GM23338 (cell line): ENCODE results near the gene TMCC1. TPM values are rescaled to one million over a fixed set of nuclear protein-coding genes. Genes with fewer than 3 reads are reported as not detected.

Experiments
- ATAC-seq: fragments of 200-7000 bp; cut with Tn5 transposase; 3 replicates; pipeline ENCODE4 v1.9.1; 2020
- DNase-seq: peaks from one replicate; pipeline ENCODE4 v3.0.0-alpha.2; 2015; ENCODE audit warnings: low spot score
- H2AFZ ChIP-seq: fragments of 200-600 bp; sonication (generic); 2 replicates; pipeline ENCODE4 v1.8.0; 2016; ENCODE audit warnings: antibody characterized with exemption, mild to moderate bottlenecking, moderate library complexity
- H3F3A ChIP-seq: fragments of 200-600 bp; sonication (generic); replicated peaks from 2 replicates; pipeline ENCODE4 v1.8.0; 2017; ENCODE audit warnings: antibody characterized with exemption, mixed run types, low read depth
- H3K27ac ChIP-seq: fragments of 200-600 bp; sonication (generic); 2 replicates; pipeline ENCODE4 v1.6.1; 2016; ENCODE audit warnings: low read depth
- H3K27me3 ChIP-seq: fragments of 200-600 bp; sonication (generic); 2 replicates; pipeline ENCODE4 v1.8.0; 2016; ENCODE audit warnings: mild to moderate bottlenecking, mixed run types, moderate library complexity; ENCODE audit not compliant: insufficient read depth
- H3K36me3 ChIP-seq: fragments of 200-600 bp; sonication (generic); 2 replicates; pipeline ENCODE4 v1.8.0; 2016; ENCODE audit warnings: mild to moderate bottlenecking; ENCODE audit not compliant: insufficient read depth
- H3K4me1 ChIP-seq: fragments of 200-600 bp; sonication (generic); 2 replicates; pipeline ENCODE4 v1.8.0; 2016; ENCODE audit warnings: mild to moderate bottlenecking, moderate library complexity; ENCODE audit not compliant: insufficient read depth
- H3K4me2 ChIP-seq: fragments of 200-600 bp; sonication (generic); 2 replicates; pipeline ENCODE4 v1.7.1; 2017; ENCODE audit warnings: mixed run types
- H3K4me3 ChIP-seq: fragments of 200-600 bp; sonication (generic); 2 replicates; pipeline ENCODE4 v1.6.1; 2016; ENCODE audit warnings: mixed run types
- H3K79me2 ChIP-seq: fragments of 200-600 bp; sonication (generic); replicated peaks from 2 replicates; pipeline ENCODE4 v1.8.0; 2017; ENCODE audit warnings: mild to moderate bottlenecking; ENCODE audit not compliant: insufficient read depth
- H3K9me2 ChIP-seq: fragments of 200-600 bp; sonication (generic); 2 replicates; pipeline ENCODE4 v1.8.0; 2017; ENCODE audit not compliant: insufficient read depth
- H4K20me1 ChIP-seq: fragments of 200-600 bp; sonication (generic); replicated peaks from 2 replicates; pipeline ENCODE4 v1.8.0; 2017; ENCODE audit warnings: mild to moderate bottlenecking; ENCODE audit not compliant: insufficient read depth
- H3K27ac Mint-ChIP-seq: 2 replicates; pipeline ENCODE4 v1.8.0; 2020; ENCODE audit warnings: inconsistent platforms, mild to moderate bottlenecking, moderate library complexity, mixed read lengths
- H3K27me3 Mint-ChIP-seq: 3 replicates; pipeline ENCODE4 v1.8.0; 2022; ENCODE audit warnings: low read depth, mild to moderate bottlenecking, moderate library complexity, mixed read lengths, inconsistent platforms; ENCODE audit not compliant: insufficient read depth, poor library complexity
- H3K36me3 Mint-ChIP-seq: 3 replicates; pipeline ENCODE4 v1.8.0; 2021; ENCODE audit warnings: low read depth, mild to moderate bottlenecking, inconsistent platforms, moderate library complexity, mixed read lengths
- H3K4me1 Mint-ChIP-seq: 3 replicates; pipeline ENCODE4 v1.8.0; 2020; ENCODE audit warnings: mild to moderate bottlenecking, inconsistent platforms, mixed read lengths
- H3K4me3 Mint-ChIP-seq: 3 replicates; pipeline ENCODE4 v1.8.0; 2021; ENCODE audit warnings: moderate library complexity, mild to moderate bottlenecking, inconsistent platforms, mixed read lengths
- H3K9me3 Mint-ChIP-seq: 3 replicates; pipeline ENCODE4 v1.8.0; 2020; ENCODE audit warnings: moderate library complexity, mild to moderate bottlenecking, inconsistent platforms, mixed read lengths
- CREB1 ChIP-seq: fragments of 250-450 bp; sonication (Bioruptor Pico); IDR thresholded peaks from 2 replicates; pipeline ENCODE4 v1.5.0; 2020; ENCODE audit warnings: low read depth, mild to moderate bottlenecking, moderate library complexity
- CTCF ChIP-seq, 2 experiments: fragments of 200-600 bp in 1 of 2; sonication (generic) in 1 of 2; conservative IDR thresholded peaks; 2 replicates each; pipeline versions ENCODE4 v1.5.1 to v1.6.1; 2016 to 2017; ENCODE audit warnings: antibody characterized with exemption in 2 of 2, low read depth in 2 of 2, mild to moderate bottlenecking in 2 of 2, moderate library complexity in 1 of 2
- EZH2 ChIP-seq: fragments of 200-600 bp; sonication (generic); IDR thresholded peaks from one replicate; pipeline ENCODE4 v1.8.0; 2017; ENCODE audit warnings: antibody characterized with exemption, mild to moderate bottlenecking, low read depth; ENCODE audit not compliant: unreplicated experiment
- EZH2phosphoT487 ChIP-seq: fragments of 200-600 bp; sonication (generic); IDR thresholded peaks from one replicate; pipeline ENCODE4 v1.8.1; 2018; ENCODE audit warnings: antibody characterized with exemption; ENCODE audit not compliant: unreplicated experiment
- JUNB ChIP-seq: IDR thresholded peaks from one replicate; pipeline ENCODE4 v1.6.1; 2016; ENCODE audit warnings: antibody characterized with exemption; ENCODE audit not compliant: unreplicated experiment
- NANOG ChIP-seq: IDR thresholded peaks from 2 replicates; pipeline ENCODE4 v1.6.1; 2016; ENCODE audit warnings: antibody characterized with exemption, borderline replicate concordance
- POLR2AphosphoS5 ChIP-seq: IDR thresholded peaks from 2 replicates; pipeline ENCODE4 v1.6.1; 2016; ENCODE audit warnings: antibody characterized with exemption, low read depth
- REST ChIP-seq: IDR thresholded peaks from one replicate; pipeline ENCODE4 v1.6.1; 2018; ENCODE audit warnings: antibody characterized with exemption; ENCODE audit not compliant: unreplicated experiment
- STAT1 ChIP-seq: IDR thresholded peaks from one replicate; pipeline ENCODE4 v1.6.1; 2016; ENCODE audit warnings: antibody characterized with exemption; ENCODE audit not compliant: unreplicated experiment
- ZNF114 ChIP-seq: fragments of 250-450 bp; sonication (Bioruptor Pico); IDR thresholded peaks from 2 replicates; pipeline ENCODE4 v1.5.0; 2020; ENCODE audit warnings: mild to moderate bottlenecking, moderate library complexity
- ZNF331 ChIP-seq: fragments of 250-450 bp; sonication (Bioruptor Pico); IDR thresholded peaks from 2 replicates; pipeline ENCODE4 v1.5.0; 2020; ENCODE audit warnings: low read depth, mild to moderate bottlenecking, moderate library complexity
- polyA plus RNA-seq: library from polyadenylated mRNA; unstranded; fragments of >200 nt; fragmentation: Nextera tagmentation; extraction: Ambion mirVana; gene quantifications from 2 replicates; pipeline ENCODE4 v1.2.1, GENCODE V29; 2016
- total RNA-seq: library from RNA; depleted of rRNA; stranded (reverse); fragments of >200 nt; shearing (Covaris generic); gene quantifications from 2 replicates; pipeline ENCODE4 v1.2.3, GENCODE V29; 2014

Gene TMCC1
- total and polyA plus RNA-seq, 2 experiments from 2014 or later = 8.2 to 18.4 TPM

DNA sequence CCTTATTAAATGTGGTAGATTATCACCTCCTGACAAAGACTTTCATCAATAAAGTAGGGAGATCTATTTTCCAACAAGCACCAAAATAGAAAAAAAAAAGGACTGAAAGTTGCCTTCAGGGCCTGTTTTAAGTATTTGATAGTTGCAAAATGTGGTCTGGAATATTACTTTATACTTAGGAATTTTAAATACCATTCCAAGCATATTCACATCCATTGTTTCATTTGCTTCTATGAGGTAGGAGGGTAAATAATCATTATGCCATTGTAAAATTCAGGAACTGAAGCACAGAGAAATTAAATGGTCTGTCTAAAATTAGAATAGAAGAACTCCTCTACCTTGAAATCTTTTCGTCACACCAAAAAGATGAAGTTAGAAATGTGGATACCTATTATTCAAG lies 110.0 kb downstream of the TMCC1 start (continued):
- TF ChIP-seq REST (no peak), ZNF331 (no peak), CTCF (conservative IDR thresholded peaks at IDR 0.05; ENCODE audit: low read depth in 2 of 2) (no peak), EZH2phosphoT487 (no peak), ZNF114 (CRISPR knock-in tag) (no peak), JUNB (no peak)

DNA sequence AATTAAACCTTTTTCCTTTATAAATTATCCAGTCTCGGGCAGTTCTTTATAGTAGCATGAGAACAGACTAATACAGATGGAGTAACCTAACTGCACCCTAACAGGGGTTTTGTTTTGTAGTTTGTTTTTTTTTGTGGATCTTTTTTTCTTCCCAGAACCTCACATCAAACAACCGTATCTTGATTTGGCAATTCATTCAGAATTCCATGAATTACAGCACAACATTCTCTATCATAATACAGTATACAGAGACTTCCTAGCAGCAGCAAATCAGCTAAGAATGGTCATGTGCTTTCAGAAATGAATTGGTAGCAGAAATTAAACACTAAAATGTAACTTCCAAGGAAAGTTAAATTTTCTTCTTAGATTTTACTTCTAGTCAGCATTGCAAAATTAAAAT lies 114.6 kb downstream of the TMCC1 start:
- no peak for DNase-seq
- Mint-ChIP-seq H3K4me3 (no peak overlapping the region), H3K4me1 (peaks cover 7% of the 10 kb centered on the region; the same call in 2 of the 3 replicates), H3K27me3 (peaks cover 2% of the 10 kb centered on the region), H3K36me3 (no peaks in the 10 kb centered on the region), H3K27ac (no peak overlapping the region), H3K9me3 (no peaks in the 10 kb centered on the region)
- Histone ChIP-seq H3K9me2 (no peaks in the 10 kb centered on the region), H4K20me1 (no peaks in the 10 kb centered on the region; the same call in 1 of the 2 replicates), H3K27me3 (no peaks in the 10 kb centered on the region), H3F3A (no peaks in the 10 kb centered on the region), H2AFZ (no peak overlapping the region), H3K4me1 (no peaks in the 10 kb centered on the region), H3K36me3 (no peaks in the 10 kb centered on the region), H3K27ac (no peak overlapping the region), H3K4me3 (no peak overlapping the region), H3K79me2 (no peaks in the 10 kb centered on the region), H3K4me2 (no peak overlapping the region)
- ATAC-seq = no peak
- TF ChIP-seq ZNF331 (no peak), EZH2 (no peak), CTCF (conservative IDR thresholded peaks at IDR 0.05; ENCODE audit: low read depth in 2 of 2) (no peak), EZH2phosphoT487 (no peak), NANOG (no peak), REST (no peak), JUNB (no peak), STAT1 (no peak), CREB1 (no peak), POLR2AphosphoS5 (no peak)
